HepG2 (cell line): ENCODE data around the gene RNH1. TPM values are rescaled to one million over a fixed set of nuclear protein-coding genes. Genes with fewer than 3 reads are reported as not detected.

Source experiments
- AKAP8 ChIP-seq: sonication (generic); formaldehyde crosslinking; IDR thresholded peaks from 2 replicates; pipeline ENCODE4 v1.5.1; 2020; ENCODE audit warnings: mild to moderate bottlenecking, missing genetic modification reagents
- ASH2L ChIP-seq: fragments of 300-600, 200-600 bp; sonication (generic); IDR thresholded peaks from 2 replicates; pipeline ENCODE4 v1.7.0; 2017; ENCODE audit warnings: low read depth, mild to moderate bottlenecking, moderate library complexity, mixed read lengths, low read length; ENCODE audit not compliant: insufficient read length
- ATF6 ChIP-seq: sonication (generic); formaldehyde crosslinking; conservative IDR thresholded peaks from 2 replicates; pipeline ENCODE4 v1.4.0; 2020; ENCODE audit warnings: missing genetic modification reagents
- HOXA7 ChIP-seq: sonication (generic); formaldehyde crosslinking; IDR thresholded peaks from 2 replicates; pipeline ENCODE4 v1.8.1; 2022; ENCODE audit warnings: mild to moderate bottlenecking, missing genetic modification reagents, moderate library complexity
- MLLT10 ChIP-seq: sonication (generic); formaldehyde crosslinking; IDR thresholded peaks from 2 replicates; pipeline ENCODE4 v1.4.0; 2020; ENCODE audit warnings: missing genetic modification reagents
- MTF1 ChIP-seq: sonication (generic); formaldehyde crosslinking; IDR thresholded peaks from 2 replicates; pipeline ENCODE4 v1.5.0; 2020; ENCODE audit warnings: missing genetic modification reagents
- STAT5B ChIP-seq: sonication (generic); formaldehyde crosslinking; IDR thresholded peaks from 2 replicates; pipeline ENCODE4 v1.4.0; 2020; ENCODE audit warnings: missing genetic modification reagents
- THAP8 ChIP-seq: sonication (generic); formaldehyde crosslinking; IDR thresholded peaks from 2 replicates; pipeline ENCODE4 v1.5.1; 2020; ENCODE audit warnings: missing genetic modification reagents, mild to moderate bottlenecking, borderline replicate concordance
- ZBTB42 ChIP-seq: sonication (generic); formaldehyde crosslinking; IDR thresholded peaks from 2 replicates; pipeline ENCODE4 v1.5.0; 2020; ENCODE audit warnings: mild to moderate bottlenecking, missing genetic modification reagents
- ZFP1 ChIP-seq: IDR thresholded peaks from 2 replicates; pipeline ENCODE4 v1.6.1; 2016
- ZFP36 ChIP-seq: fragments of 150-350 bp; IDR thresholded peaks from 2 replicates; pipeline ENCODE4 v1.6.1; 2018; ENCODE audit warnings: borderline replicate concordance, low read length, low read depth; ENCODE audit not compliant: partially characterized antibody
- ZGPAT ChIP-seq: IDR thresholded peaks from 2 replicates; pipeline ENCODE4 v1.6.1; 2016; ENCODE audit warnings: mild to moderate bottlenecking
- ZNF382 ChIP-seq: sonication (generic); formaldehyde crosslinking; IDR thresholded peaks from 2 replicates; pipeline ENCODE4 v1.5.0; 2020; ENCODE audit warnings: missing genetic modification reagents, mild to moderate bottlenecking, borderline replicate concordance
- ZNF468 ChIP-seq: sonication (generic); formaldehyde crosslinking; IDR thresholded peaks from 2 replicates; pipeline ENCODE4 v1.8.0; 2022; ENCODE audit warnings: mild to moderate bottlenecking, moderate library complexity, missing genetic modification reagents
- ZNF589 ChIP-seq: sonication (generic); formaldehyde crosslinking; conservative IDR thresholded peaks from 2 replicates; pipeline ENCODE4 v1.8.0; 2022; ENCODE audit warnings: mild to moderate bottlenecking, moderate library complexity, missing genetic modification reagents
- ZNF75D ChIP-seq: sonication (generic); formaldehyde crosslinking; IDR thresholded peaks from 2 replicates; pipeline ENCODE4 v1.8.1; 2023; ENCODE audit warnings: missing genetic modification reagents, mild to moderate bottlenecking, borderline replicate concordance
- ZNF792 ChIP-seq: IDR thresholded peaks from 2 replicates; pipeline ENCODE4 v1.6.1; 2016
- polyA plus RNA-seq, 8 experiments: library from polyadenylated mRNA; depleted of rRNA in 3 of 8; stranded (reverse) in 7 of 8; unstranded in 1 of 8; fragments of >200 nt; fragmentation: Illumina TruSeq in 4 of 8; extraction: Trizol in 4 of 8; gene quantifications; 2 replicates each; pipeline versions ENCODE4 v1.2.1 to v1.2.3, GENCODE V29; 2011 to 2016; ENCODE audit warnings: low read depth in 4 of 8, missing spikeins in 1 of 8, mixed read lengths in 1 of 8; ENCODE audit not compliant: insufficient read depth in 1 of 8
- total RNA-seq, 5 experiments: library from RNA; depleted of rRNA; stranded (reverse); fragments of >200 nt; fragmentation: Illumina TruSeq; extraction: Trizol; gene quantifications; 2 replicates each; pipeline ENCODE4 v1.2.3, GENCODE V29; 2016; ENCODE audit warnings: low read depth in 1 of 5
- TF ChIP-seq, protein P1 (sequence below): sonication (generic); formaldehyde crosslinking; IDR thresholded peaks from 2 replicates; pipeline ENCODE4 v1.5.0; 2020; ENCODE audit warnings: mild to moderate bottlenecking, missing genetic modification reagents
- TF ChIP-seq, protein P2 (sequence below): sonication (generic); formaldehyde crosslinking; IDR thresholded peaks from 2 replicates; pipeline ENCODE4 v1.5.0; 2020; ENCODE audit warnings: mild to moderate bottlenecking, missing genetic modification reagents, moderate library complexity
- TF ChIP-seq, protein P3 (sequence below): IDR thresholded peaks from 2 replicates; pipeline ENCODE4 v1.6.1; 2016; ENCODE audit warnings: control low read depth

RNH1 gene
- total and polyA plus RNA-seq, 2 of the 13 experiments (the other 11 are each of a cell fraction or from before 2014, with no cell fraction given): 36.0 to 74.1 TPM

- TF ChIP-seq, protein P1, sequence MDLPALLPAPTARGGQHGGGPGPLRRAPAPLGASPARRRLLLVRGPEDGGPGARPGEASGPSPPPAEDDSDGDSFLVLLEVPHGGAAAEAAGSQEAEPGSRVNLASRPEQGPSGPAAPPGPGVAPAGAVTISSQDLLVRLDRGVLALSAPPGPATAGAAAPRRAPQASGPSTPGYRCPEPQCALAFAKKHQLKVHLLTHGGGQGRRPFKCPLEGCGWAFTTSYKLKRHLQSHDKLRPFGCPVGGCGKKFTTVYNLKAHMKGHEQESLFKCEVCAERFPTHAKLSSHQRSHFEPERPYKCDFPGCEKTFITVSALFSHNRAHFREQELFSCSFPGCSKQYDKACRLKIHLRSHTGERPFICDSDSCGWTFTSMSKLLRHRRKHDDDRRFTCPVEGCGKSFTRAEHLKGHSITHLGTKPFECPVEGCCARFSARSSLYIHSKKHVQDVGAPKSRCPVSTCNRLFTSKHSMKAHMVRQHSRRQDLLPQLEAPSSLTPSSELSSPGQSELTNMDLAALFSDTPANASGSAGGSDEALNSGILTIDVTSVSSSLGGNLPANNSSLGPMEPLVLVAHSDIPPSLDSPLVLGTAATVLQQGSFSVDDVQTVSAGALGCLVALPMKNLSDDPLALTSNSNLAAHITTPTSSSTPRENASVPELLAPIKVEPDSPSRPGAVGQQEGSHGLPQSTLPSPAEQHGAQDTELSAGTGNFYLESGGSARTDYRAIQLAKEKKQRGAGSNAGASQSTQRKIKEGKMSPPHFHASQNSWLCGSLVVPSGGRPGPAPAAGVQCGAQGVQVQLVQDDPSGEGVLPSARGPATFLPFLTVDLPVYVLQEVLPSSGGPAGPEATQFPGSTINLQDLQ (CRISPR knock-in tag): no peak
- TF ChIP-seq ZNF468 (CRISPR knock-in tag): no peak
- TF ChIP-seq ASH2L: no peak
- TF ChIP-seq ZNF792: no peak
- TF ChIP-seq ZFP36: no peak
- TF ChIP-seq, protein P2, sequence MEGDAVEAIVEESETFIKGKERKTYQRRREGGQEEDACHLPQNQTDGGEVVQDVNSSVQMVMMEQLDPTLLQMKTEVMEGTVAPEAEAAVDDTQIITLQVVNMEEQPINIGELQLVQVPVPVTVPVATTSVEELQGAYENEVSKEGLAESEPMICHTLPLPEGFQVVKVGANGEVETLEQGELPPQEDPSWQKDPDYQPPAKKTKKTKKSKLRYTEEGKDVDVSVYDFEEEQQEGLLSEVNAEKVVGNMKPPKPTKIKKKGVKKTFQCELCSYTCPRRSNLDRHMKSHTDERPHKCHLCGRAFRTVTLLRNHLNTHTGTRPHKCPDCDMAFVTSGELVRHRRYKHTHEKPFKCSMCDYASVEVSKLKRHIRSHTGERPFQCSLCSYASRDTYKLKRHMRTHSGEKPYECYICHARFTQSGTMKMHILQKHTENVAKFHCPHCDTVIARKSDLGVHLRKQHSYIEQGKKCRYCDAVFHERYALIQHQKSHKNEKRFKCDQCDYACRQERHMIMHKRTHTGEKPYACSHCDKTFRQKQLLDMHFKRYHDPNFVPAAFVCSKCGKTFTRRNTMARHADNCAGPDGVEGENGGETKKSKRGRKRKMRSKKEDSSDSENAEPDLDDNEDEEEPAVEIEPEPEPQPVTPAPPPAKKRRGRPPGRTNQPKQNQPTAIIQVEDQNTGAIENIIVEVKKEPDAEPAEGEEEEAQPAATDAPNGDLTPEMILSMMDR: peak; percentile 28; the same call in 1 of the 2 replicates
- no peak for TF ChIP-seq HOXA7
- TF ChIP-seq ATF6 (CRISPR knock-in tag): no peak
- no peak for TF ChIP-seq ZBTB42 (CRISPR knock-in tag)
- no peak for TF ChIP-seq AKAP8 (CRISPR knock-in tag)
- TF ChIP-seq MTF1 (CRISPR knock-in tag): no peak
- TF ChIP-seq ZFP1 (CRISPR knock-in tag): no peak
- TF ChIP-seq ZGPAT: no peak
- TF ChIP-seq ZNF75D (CRISPR knock-in tag): no peak
- TF ChIP-seq MLLT10 (CRISPR knock-in tag): no peak
- TF ChIP-seq, protein P3, sequence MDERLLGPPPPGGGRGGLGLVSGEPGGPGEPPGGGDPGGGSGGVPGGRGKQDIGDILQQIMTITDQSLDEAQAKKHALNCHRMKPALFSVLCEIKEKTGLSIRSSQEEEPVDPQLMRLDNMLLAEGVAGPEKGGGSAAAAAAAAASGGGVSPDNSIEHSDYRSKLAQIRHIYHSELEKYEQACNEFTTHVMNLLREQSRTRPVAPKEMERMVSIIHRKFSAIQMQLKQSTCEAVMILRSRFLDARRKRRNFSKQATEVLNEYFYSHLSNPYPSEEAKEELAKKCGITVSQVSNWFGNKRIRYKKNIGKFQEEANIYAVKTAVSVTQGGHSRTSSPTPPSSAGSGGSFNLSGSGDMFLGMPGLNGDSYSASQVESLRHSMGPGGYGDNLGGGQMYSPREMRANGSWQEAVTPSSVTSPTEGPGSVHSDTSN (CRISPR knock-in tag): no peak; the same call in 1 of the 2 replicates
- TF ChIP-seq ZNF589 (CRISPR knock-in tag): no peak
- TF ChIP-seq THAP8: no peak
- no peak for TF ChIP-seq ZNF382 (CRISPR knock-in tag)
- no peak for TF ChIP-seq STAT5B
Measured at GRCh38 chr11:506995-507726, at the start of gene RNH1 (continued).
